T-helper 2 cell treated with Interferon-gamma antibody and Interleukin-4, amounts not matched to agents 5 μg/mL and 100 μg/mL, for 36 hours (primary cell): ENCODE data around the gene GLE1.

Source experiments
- DNase-seq: peaks from one replicate; pipeline ENCODE4 v3.0.0; 2021; ENCODE audit warnings: low spot score
- H3K27ac Mint-ChIP-seq: one replicate; pipeline ENCODE4 v1.8.0; 2021; ENCODE audit warnings: mild to moderate bottlenecking, mixed read lengths
- H3K27me3 Mint-ChIP-seq: one replicate; pipeline ENCODE4 v1.8.0; 2021; ENCODE audit warnings: low read depth, mixed read lengths
- H3K36me3 Mint-ChIP-seq: one replicate; pipeline ENCODE4 v1.8.0; 2021; ENCODE audit warnings: low read depth, mixed read lengths
- H3K4me1 Mint-ChIP-seq: one replicate; pipeline ENCODE4 v1.8.0; 2021; ENCODE audit warnings: low read depth, mixed read lengths
- H3K4me3 Mint-ChIP-seq: one replicate; pipeline ENCODE4 v1.8.0; 2022; ENCODE audit warnings: mild to moderate bottlenecking, moderate library complexity, mixed read lengths
- H3K9me3 Mint-ChIP-seq: one replicate; pipeline ENCODE4 v1.8.0; 2021; ENCODE audit warnings: mixed read lengths

Gene GLE1, protein sequence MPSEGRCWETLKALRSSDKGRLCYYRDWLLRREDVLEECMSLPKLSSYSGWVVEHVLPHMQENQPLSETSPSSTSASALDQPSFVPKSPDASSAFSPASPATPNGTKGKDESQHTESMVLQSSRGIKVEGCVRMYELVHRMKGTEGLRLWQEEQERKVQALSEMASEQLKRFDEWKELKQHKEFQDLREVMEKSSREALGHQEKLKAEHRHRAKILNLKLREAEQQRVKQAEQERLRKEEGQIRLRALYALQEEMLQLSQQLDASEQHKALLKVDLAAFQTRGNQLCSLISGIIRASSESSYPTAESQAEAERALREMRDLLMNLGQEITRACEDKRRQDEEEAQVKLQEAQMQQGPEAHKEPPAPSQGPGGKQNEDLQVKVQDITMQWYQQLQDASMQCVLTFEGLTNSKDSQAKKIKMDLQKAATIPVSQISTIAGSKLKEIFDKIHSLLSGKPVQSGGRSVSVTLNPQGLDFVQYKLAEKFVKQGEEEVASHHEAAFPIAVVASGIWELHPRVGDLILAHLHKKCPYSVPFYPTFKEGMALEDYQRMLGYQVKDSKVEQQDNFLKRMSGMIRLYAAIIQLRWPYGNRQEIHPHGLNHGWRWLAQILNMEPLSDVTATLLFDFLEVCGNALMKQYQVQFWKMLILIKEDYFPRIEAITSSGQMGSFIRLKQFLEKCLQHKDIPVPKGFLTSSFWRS

GRCh38 chr9:128504485-128505413 lies at the start of gene GLE1:
Gene GLE1, plus strand, starts transcription at chr9:128504719. Its CDS starts 87 bp downstream, at chr9:128504806.
- Mint-ChIP-seq H3K4me1 (peaks cover 13% of the 10 kb centered on the region), H3K4me3 (peak within 1 kb of the TSS; percentile 99), H3K27me3 (no peaks in the 10 kb centered on the region), H3K9me3 (no peaks in the 10 kb centered on the region), H3K36me3 (peaks cover 27% of the 10 kb centered on the region), H3K27ac (peak within 1 kb of the TSS; percentile 99)
- DNase-seq: peak; percentile 96

DNA sequence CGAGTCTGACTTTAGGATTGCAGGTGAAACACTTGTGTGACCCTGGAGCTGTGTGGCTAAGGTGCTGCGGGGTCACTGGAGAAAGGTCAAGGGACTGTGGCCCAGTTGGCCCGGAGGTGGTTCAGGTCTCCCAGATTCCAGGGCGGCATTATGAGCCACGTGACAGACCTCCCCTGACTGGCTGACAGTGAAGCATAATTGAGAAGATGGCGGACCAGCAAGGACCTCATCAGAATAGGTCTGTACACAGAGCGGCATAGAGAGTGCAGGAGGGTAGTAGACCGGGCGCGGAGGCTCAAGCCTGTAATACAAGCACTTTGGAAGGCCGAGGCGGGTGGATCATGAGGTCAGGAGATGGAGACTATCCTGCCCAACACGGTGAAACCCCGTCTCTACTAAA lies 49.5 kb upstream of the GLE1 start:
- H3K4me3 Mint-ChIP-seq: peak overlapping the region; percentile 84
- H3K9me3 Mint-ChIP-seq: no peaks in the 10 kb centered on the region
- no peak for DNase-seq
- H3K27ac Mint-ChIP-seq: peak overlapping the region; percentile 55
- H3K27me3 Mint-ChIP-seq: peaks cover 5% of the 10 kb centered on the region
- H3K36me3 Mint-ChIP-seq: peaks cover 1% of the 10 kb centered on the region
- H3K4me1 Mint-ChIP-seq: peaks cover 14% of the 10 kb centered on the region

DNA sequence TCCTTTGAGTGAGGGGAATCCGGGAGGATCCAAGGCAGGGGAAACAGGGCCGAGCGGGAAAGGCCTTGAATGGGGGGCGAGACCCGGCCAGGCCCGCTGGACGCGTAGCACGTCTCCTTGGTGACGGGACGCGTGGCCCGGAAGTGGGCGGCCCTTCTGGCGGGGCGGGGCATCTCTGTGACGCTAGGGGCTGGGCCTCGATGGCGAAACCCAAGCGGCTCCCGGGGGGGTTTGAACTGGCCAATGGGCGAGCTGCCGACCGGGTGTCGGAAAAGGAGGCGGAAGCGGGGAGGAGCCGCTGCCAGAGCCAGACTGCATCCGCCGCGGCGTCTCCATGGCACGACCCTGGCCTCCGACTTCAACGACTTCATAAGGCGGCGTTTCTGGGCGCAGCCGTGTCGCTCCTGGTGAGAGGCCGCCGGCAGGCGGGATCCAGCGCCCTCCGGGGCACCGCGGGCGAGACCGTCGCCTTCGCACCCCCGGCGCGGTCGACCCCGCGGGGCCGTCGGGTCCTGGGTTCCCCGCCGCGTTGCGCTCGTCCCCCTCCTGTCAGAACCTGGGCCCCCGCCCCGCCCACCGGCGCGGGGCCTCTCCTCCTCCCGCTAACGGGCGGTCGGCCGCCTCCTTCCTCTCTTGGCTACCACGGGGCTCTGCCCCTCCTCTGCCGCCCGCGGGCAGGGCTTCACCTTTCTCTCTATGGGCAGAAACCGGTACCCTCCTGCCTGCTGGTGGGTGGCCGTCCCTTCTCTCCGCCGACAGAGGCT lies 48.5 kb upstream of the GLE1 start, which contains the start of gene ODF2:
Gene ODF2, plus strand, starts transcription at position 158 of the 764 bp plus-strand sequence. Its CDS starts 86 bp downstream, at position 244.
- no peaks in the 10 kb centered on the region for H3K9me3 Mint-ChIP-seq
- peak within 1 kb of the TSS; percentile 84 for H3K4me3 Mint-ChIP-seq
- peak; percentile 98 for DNase-seq
- H3K4me1 Mint-ChIP-seq: peaks cover 14% of the 10 kb centered on the region
- H3K27me3 Mint-ChIP-seq: peaks cover 2% of the 10 kb centered on the region
- peaks cover 7% of the 10 kb centered on the region for H3K36me3 Mint-ChIP-seq
- peak within 1 kb of the TSS; percentile 95 for H3K27ac Mint-ChIP-seq

GRCh38 chr9:128456613-128457061 lies 47.9 kb upstream of the GLE1 start:
- peak; percentile 72 for DNase-seq
- Mint-ChIP-seq H3K36me3 (peaks cover 11% of the 10 kb centered on the region), H3K27me3 (peaks cover 2% of the 10 kb centered on the region), H3K27ac (peak overlapping the region; percentile 95), H3K4me1 (peaks cover 14% of the 10 kb centered on the region), H3K4me3 (peak overlapping the region; percentile 84), H3K9me3 (no peaks in the 10 kb centered on the region)

DNA sequence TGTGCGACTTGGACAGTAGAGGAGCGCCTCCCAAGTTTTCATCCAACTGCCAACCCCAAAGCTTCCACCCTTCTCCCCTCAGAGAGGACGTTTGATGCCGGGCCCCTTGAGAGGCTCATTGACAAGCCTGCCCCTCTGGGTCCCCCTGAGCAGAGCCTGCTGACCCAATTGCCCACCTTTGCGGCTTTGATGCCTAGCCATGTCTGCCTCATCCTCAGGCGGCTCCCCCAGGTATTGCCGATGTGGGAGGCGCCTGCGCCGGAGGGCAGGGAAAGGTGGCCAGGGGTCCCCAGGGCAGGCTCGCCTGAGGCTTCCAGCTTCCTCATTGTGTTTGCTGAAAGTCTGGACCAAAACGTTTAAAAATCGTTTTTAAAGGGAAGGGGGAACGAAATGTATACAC lies 47.3 kb upstream of the GLE1 start:
- no peaks in the 10 kb centered on the region for H3K9me3 Mint-ChIP-seq
- peaks cover 14% of the 10 kb centered on the region for H3K4me1 Mint-ChIP-seq
- H3K36me3 Mint-ChIP-seq: peaks cover 14% of the 10 kb centered on the region
- peak overlapping the region; percentile 84 for H3K4me3 Mint-ChIP-seq
- peak overlapping the region; percentile 95 for H3K27ac Mint-ChIP-seq
- DNase-seq: no peak
- peaks cover under 1% of the 10 kb centered on the region for H3K27me3 Mint-ChIP-seq

DNA sequence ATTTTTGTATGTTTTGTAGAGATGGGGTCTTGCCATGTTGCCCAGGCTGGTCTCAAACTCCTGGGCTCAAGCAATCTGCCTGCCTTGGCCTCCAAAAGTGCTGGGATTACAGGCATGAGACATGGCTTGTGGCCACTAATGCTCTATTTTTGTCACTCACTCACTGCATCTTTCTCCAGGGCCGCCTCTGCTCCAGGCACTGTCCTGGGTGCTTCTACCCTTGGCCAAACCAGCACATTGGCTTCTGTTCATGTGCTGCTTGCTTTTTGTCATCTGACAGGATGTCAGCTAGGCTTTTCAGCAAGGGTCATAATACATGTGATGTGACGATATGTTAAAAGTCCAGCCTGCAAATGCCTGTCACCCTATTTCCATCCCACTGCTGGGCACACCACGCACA lies 45.5 kb upstream of the GLE1 start:
- Mint-ChIP-seq H3K27me3 (no peaks in the 10 kb centered on the region), H3K36me3 (peaks cover 21% of the 10 kb centered on the region), H3K4me1 (peaks cover 14% of the 10 kb centered on the region), H3K27ac (no peak overlapping the region), H3K9me3 (no peaks in the 10 kb centered on the region), H3K4me3 (peak overlapping the region; percentile 7)
- DNase-seq: no peak

DNA sequence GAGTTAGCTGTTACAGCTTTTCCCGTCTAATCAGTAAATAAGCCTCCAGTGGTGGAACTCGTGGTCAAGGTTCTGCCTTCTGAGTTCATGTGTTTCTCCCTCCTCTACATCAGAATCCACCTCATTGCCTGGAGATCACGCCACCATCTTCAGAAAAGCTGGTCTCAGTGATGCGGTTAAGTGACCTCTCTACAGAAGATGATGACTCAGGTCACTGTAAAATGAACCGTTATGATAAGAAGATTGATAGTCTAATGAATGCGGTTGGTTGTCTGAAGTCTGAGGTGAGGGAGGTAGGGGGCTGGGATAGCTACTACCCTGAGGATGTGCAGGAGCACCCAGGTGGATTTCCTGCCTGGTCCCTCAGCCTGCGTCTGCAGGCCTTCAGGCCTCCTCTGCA lies 35.4 kb upstream of the GLE1 start:
- Mint-ChIP-seq H3K27ac (no peak overlapping the region), H3K36me3 (peaks cover 19% of the 10 kb centered on the region), H3K27me3 (no peaks in the 10 kb centered on the region), H3K9me3 (no peaks in the 10 kb centered on the region), H3K4me3 (no peak overlapping the region), H3K4me1 (no peaks in the 10 kb centered on the region)
- DNase-seq: no peak

GRCh38 chr9:128470560-128470959 lies 34.0 kb upstream of the GLE1 start:
- H3K36me3 Mint-ChIP-seq: peaks cover 24% of the 10 kb centered on the region
- no peak overlapping the region for H3K27ac Mint-ChIP-seq
- DNase-seq: no peak
- no peak overlapping the region for H3K4me3 Mint-ChIP-seq
- no peaks in the 10 kb centered on the region for H3K4me1 Mint-ChIP-seq
- no peaks in the 10 kb centered on the region for H3K9me3 Mint-ChIP-seq
- no peaks in the 10 kb centered on the region for H3K27me3 Mint-ChIP-seq

- no peak for DNase-seq
- H3K4me3 Mint-ChIP-seq: no peak overlapping the region
- H3K4me1 Mint-ChIP-seq: no peaks in the 10 kb centered on the region
- H3K9me3 Mint-ChIP-seq: no peaks in the 10 kb centered on the region
- no peaks in the 10 kb centered on the region for H3K27me3 Mint-ChIP-seq
- peaks cover 36% of the 10 kb centered on the region for H3K36me3 Mint-ChIP-seq
- H3K27ac Mint-ChIP-seq: no peak overlapping the region
These were observed 31.4 kb upstream of the GLE1 start for GRCh38 chr9:128473104-128473503.

GRCh38 chr9:128475867-128476266 lies 28.7 kb upstream of the GLE1 start:
- Mint-ChIP-seq H3K4me1 (no peaks in the 10 kb centered on the region), H3K36me3 (peaks cover 39% of the 10 kb centered on the region)

DNA sequence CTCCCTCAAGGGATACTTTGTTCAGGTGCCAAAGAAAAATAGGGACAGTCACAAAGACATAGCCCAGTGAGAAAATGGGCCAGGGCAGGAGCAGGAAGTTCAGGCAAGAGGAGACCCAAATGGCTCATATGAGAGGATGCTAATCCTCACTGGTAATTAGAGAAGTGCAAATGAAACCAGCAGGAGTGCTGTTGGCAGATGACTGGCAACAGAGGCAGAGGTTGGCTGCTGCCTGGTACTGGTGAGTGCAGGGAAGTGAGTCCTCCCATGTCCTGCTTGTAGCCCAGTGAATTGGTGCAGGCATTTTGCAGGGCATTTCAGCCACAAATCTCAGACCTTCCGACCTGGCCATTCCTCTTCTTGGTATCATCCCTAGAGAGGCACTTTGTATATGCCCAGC lies 25.3 kb upstream of the GLE1 start:
- Mint-ChIP-seq H3K4me3 (no peak overlapping the region), H3K36me3 (peaks cover 46% of the 10 kb centered on the region), H3K27me3 (no peaks in the 10 kb centered on the region), H3K9me3 (no peaks in the 10 kb centered on the region), H3K4me1 (no peaks in the 10 kb centered on the region), H3K27ac (no peak overlapping the region)
- DNase-seq: no peak

More at GRCh38 chr9:128475867-128476266, 28.7 kb upstream of the GLE1 start:
- Mint-ChIP-seq H3K27ac (no peak overlapping the region), H3K9me3 (no peaks in the 10 kb centered on the region), H3K4me3 (no peak overlapping the region), H3K27me3 (no peaks in the 10 kb centered on the region)
- no peak for DNase-seq

GRCh38 chr9:128481561-128481960 lies 23.0 kb upstream of the GLE1 start:
- no peak overlapping the region for H3K4me3 Mint-ChIP-seq
- H3K4me1 Mint-ChIP-seq: no peaks in the 10 kb centered on the region
- DNase-seq: no peak
- no peaks in the 10 kb centered on the region for H3K9me3 Mint-ChIP-seq
- H3K36me3 Mint-ChIP-seq: peaks cover 42% of the 10 kb centered on the region
- no peak overlapping the region for H3K27ac Mint-ChIP-seq
- no peaks in the 10 kb centered on the region for H3K27me3 Mint-ChIP-seq

DNA sequence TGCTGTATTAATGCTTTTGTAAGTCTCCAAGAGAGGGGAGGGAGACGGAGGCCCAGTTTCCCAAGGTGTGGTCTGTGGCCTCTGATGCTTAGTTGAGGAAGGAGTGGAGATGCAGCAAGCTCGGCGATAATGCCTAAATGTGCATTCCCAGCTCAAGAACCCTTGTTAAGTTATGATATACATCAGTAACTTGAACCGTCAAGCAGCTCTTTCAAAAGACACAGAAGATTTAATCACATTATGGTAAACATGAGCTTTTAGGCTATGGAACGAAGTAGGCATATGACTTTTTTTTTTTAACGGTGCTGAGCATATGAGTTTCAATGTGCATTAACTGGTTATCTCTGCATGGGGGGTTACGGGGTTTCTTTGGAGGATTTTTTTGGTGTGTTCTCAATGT lies 22.3 kb upstream of the GLE1 start:
- DNase-seq: no peak
- Mint-ChIP-seq H3K27me3 (no peaks in the 10 kb centered on the region), H3K9me3 (no peaks in the 10 kb centered on the region), H3K27ac (no peak overlapping the region), H3K36me3 (peaks cover 44% of the 10 kb centered on the region), H3K4me3 (no peak overlapping the region), H3K4me1 (no peaks in the 10 kb centered on the region)
